ENCODE results near the gene IL17RA.

The IL17RA gene

GRCh38 chr22:17116572-17117330 is 32.0 kb downstream of the IL17RA start:
- Histone ChIP-seq H3K4me3 (ENCODE audit: low read depth in 1 of 2, low read length in 2 of 2) (no peak overlapping the region), H3K27me3 (ENCODE audit: control insufficient read depth in 1 of 2, insufficient read depth in 2 of 2, low read length in 2 of 2) (peaks cover 3 to 21% of the 10 kb centered on the region in 2 donors), H3K9ac (ENCODE audit: low read length) (no peak overlapping the region), H3K4me1 (ENCODE audit: insufficient read depth, low read length) (no peaks in the 10 kb centered on the region), H3K36me3 (ENCODE audit: insufficient read depth, low read length) (no peaks in the 10 kb centered on the region), H3K27ac (ENCODE audit: low read depth, low read length) (no peak overlapping the region), H3K9me3 (ENCODE audit: low read length) (no peaks in the 10 kb centered on the region)

GRCh38 chr22:17117400-17117799 is 32.6 kb downstream of the IL17RA start:
- H3K27me3 ChIP-seq (ENCODE audit: control insufficient read depth in 1 of 2, insufficient read depth in 2 of 2, low read length in 2 of 2) = peaks cover 10 to 27% of the 10 kb centered on the region in 2 donors
- H3K9me3 ChIP-seq (ENCODE audit: low read length) = no peaks in the 10 kb centered on the region
- no peaks in the 10 kb centered on the region for H3K4me1 ChIP-seq (ENCODE audit: insufficient read depth, low read length)
- no peak overlapping the region for H3K9ac ChIP-seq (ENCODE audit: low read length)
- no peak overlapping the region for H3K27ac ChIP-seq (ENCODE audit: low read depth, low read length)
- no peaks in the 10 kb centered on the region for H3K36me3 ChIP-seq (ENCODE audit: insufficient read depth, low read length)
- H3K4me3 ChIP-seq (ENCODE audit: low read depth in 1 of 2, low read length in 2 of 2) = no peak overlapping the region

GRCh38 chr22:17117890-17118289 is 33.1 kb downstream of the IL17RA start:
- no peaks in the 10 kb centered on the region for H3K4me1 ChIP-seq (ENCODE audit: insufficient read depth, low read length)
- H3K27ac ChIP-seq (ENCODE audit: low read depth, low read length) = no peak overlapping the region
- no peak overlapping the region for H3K9ac ChIP-seq (ENCODE audit: low read length)
- peaks cover 12 to 30% of the 10 kb centered on the region in 2 donors for H3K27me3 ChIP-seq (ENCODE audit: control insufficient read depth in 1 of 2, insufficient read depth in 2 of 2, low read length in 2 of 2)
- H3K4me3 ChIP-seq (ENCODE audit: low read depth in 1 of 2, low read length in 2 of 2) = no peak overlapping the region
- no peaks in the 10 kb centered on the region for H3K36me3 ChIP-seq (ENCODE audit: insufficient read depth, low read length)
- H3K9me3 ChIP-seq (ENCODE audit: low read length) = no peaks in the 10 kb centered on the region

GRCh38 chr22:17118342-17118741 is 33.5 kb downstream of the IL17RA start:
- Histone ChIP-seq H3K4me1 (ENCODE audit: insufficient read depth, low read length) (no peaks in the 10 kb centered on the region), H3K9ac (ENCODE audit: low read length) (no peak overlapping the region), H3K27ac (ENCODE audit: low read depth, low read length) (no peak overlapping the region), H3K9me3 (ENCODE audit: low read length) (no peaks in the 10 kb centered on the region), H3K36me3 (ENCODE audit: insufficient read depth, low read length) (no peaks in the 10 kb centered on the region), H3K4me3 (ENCODE audit: low read depth in 1 of 2, low read length in 2 of 2) (no peak overlapping the region), H3K27me3 (ENCODE audit: control insufficient read depth in 1 of 2, insufficient read depth in 2 of 2, low read length in 2 of 2) (peaks cover 12 to 32% of the 10 kb centered on the region in 2 donors)

GRCh38 chr22:17119481-17120202 is 34.8 kb downstream of the IL17RA start:
- Histone ChIP-seq H3K4me3 (ENCODE audit: low read depth in 1 of 2, low read length in 2 of 2) (no peak overlapping the region), H3K4me1 (ENCODE audit: insufficient read depth, low read length) (no peaks in the 10 kb centered on the region), H3K36me3 (ENCODE audit: insufficient read depth, low read length) (no peaks in the 10 kb centered on the region), H3K27ac (ENCODE audit: low read depth, low read length) (no peak overlapping the region), H3K9ac (ENCODE audit: low read length) (no peak overlapping the region), H3K27me3 (ENCODE audit: control insufficient read depth in 1 of 2, insufficient read depth in 2 of 2, low read length in 2 of 2) (peaks cover 12 to 36% of the 10 kb centered on the region in 2 donors), H3K9me3 (ENCODE audit: low read length) (no peaks in the 10 kb centered on the region)

GRCh38 chr22:17120281-17120680 is 35.5 kb downstream of the IL17RA start:
- H3K4me1 ChIP-seq (ENCODE audit: insufficient read depth, low read length) = no peaks in the 10 kb centered on the region
- no peak overlapping the region for H3K9ac ChIP-seq (ENCODE audit: low read length)
- H3K27ac ChIP-seq (ENCODE audit: low read depth, low read length) = no peak overlapping the region
- H3K4me3 ChIP-seq (ENCODE audit: low read depth in 1 of 2, low read length in 2 of 2) = no peak overlapping the region
- H3K36me3 ChIP-seq (ENCODE audit: insufficient read depth, low read length) = no peaks in the 10 kb centered on the region
- no peaks in the 10 kb centered on the region for H3K9me3 ChIP-seq (ENCODE audit: low read length)
- peaks cover 12 to 36% of the 10 kb centered on the region in 2 donors for H3K27me3 ChIP-seq (ENCODE audit: control insufficient read depth in 1 of 2, insufficient read depth in 2 of 2, low read length in 2 of 2)

- Histone ChIP-seq H3K9me3 (ENCODE audit: low read length) (no peaks in the 10 kb centered on the region), H3K4me3 (ENCODE audit: low read depth in 1 of 2, low read length in 2 of 2) (no peak overlapping the region), H3K4me1 (ENCODE audit: insufficient read depth, low read length) (no peaks in the 10 kb centered on the region), H3K36me3 (ENCODE audit: insufficient read depth, low read length) (no peaks in the 10 kb centered on the region), H3K9ac (ENCODE audit: low read length) (no peak overlapping the region), H3K27me3 (ENCODE audit: control insufficient read depth in 1 of 2, insufficient read depth in 2 of 2, low read length in 2 of 2) (peaks cover 12 to 36% of the 10 kb centered on the region in 2 donors), H3K27ac (ENCODE audit: low read depth, low read length) (no peak overlapping the region)
Observed at GRCh38 chr22:17120711-17121232, 36.0 kb downstream of the IL17RA start.

GRCh38 chr22:17121233-17122195 is 36.7 kb downstream of the IL17RA start, which contains the start of gene TMEM121B:
Gene TMEM121B (minus strand): TSS chr22:17121360. CDS start chr22:17121127, 233 bp downstream.
- peaks cover 12 to 36% of the 10 kb centered on the region in 2 donors for H3K27me3 ChIP-seq (ENCODE audit: control insufficient read depth in 1 of 2, insufficient read depth in 2 of 2, low read length in 2 of 2)
- no peak within 1 kb of the TSS for H3K4me3 ChIP-seq (ENCODE audit: low read depth in 1 of 2, low read length in 2 of 2)
- no peak within 1 kb of the TSS for H3K27ac ChIP-seq (ENCODE audit: low read depth, low read length)
- no peaks in the 10 kb centered on the region for H3K36me3 ChIP-seq (ENCODE audit: insufficient read depth, low read length)
- no peak within 1 kb of the TSS for H3K9ac ChIP-seq (ENCODE audit: low read length)
- H3K9me3 ChIP-seq (ENCODE audit: low read length) = no peaks in the 10 kb centered on the region
- H3K4me1 ChIP-seq (ENCODE audit: insufficient read depth, low read length) = no peaks in the 10 kb centered on the region

GRCh38 chr22:17130199-17130598 is 45.4 kb downstream of the IL17RA start:
- Histone ChIP-seq H3K4me3 (ENCODE audit: low read depth in 1 of 2, low read length in 2 of 2) (no peak overlapping the region), H3K9me3 (ENCODE audit: low read length) (no peaks in the 10 kb centered on the region), H3K36me3 (ENCODE audit: insufficient read depth, low read length) (no peaks in the 10 kb centered on the region), H3K27me3 (ENCODE audit: control insufficient read depth in 1 of 2, insufficient read depth in 2 of 2, low read length in 2 of 2) (no peaks in the 10 kb centered on the region), H3K4me1 (ENCODE audit: insufficient read depth, low read length) (no peaks in the 10 kb centered on the region), H3K27ac (ENCODE audit: low read depth, low read length) (no peak overlapping the region), H3K9ac (ENCODE audit: low read length) (no peak overlapping the region)

- Histone ChIP-seq H3K4me3 (ENCODE audit: low read depth in 1 of 2, low read length in 2 of 2) (no peak overlapping the region), H3K9me3 (ENCODE audit: low read length) (no peaks in the 10 kb centered on the region), H3K27me3 (ENCODE audit: control insufficient read depth in 1 of 2, insufficient read depth in 2 of 2, low read length in 2 of 2) (no peaks in the 10 kb centered on the region), H3K9ac (ENCODE audit: low read length) (no peak overlapping the region), H3K4me1 (ENCODE audit: insufficient read depth, low read length) (no peaks in the 10 kb centered on the region), H3K27ac (ENCODE audit: low read depth, low read length) (no peak overlapping the region), H3K36me3 (ENCODE audit: insufficient read depth, low read length) (no peaks in the 10 kb centered on the region)
Observed at GRCh38 chr22:17131686-17132085, 46.9 kb downstream of the IL17RA start.

GRCh38 chr22:17132112-17132511 is 47.3 kb downstream of the IL17RA start:
- H3K27ac ChIP-seq (ENCODE audit: low read depth, low read length) = no peak overlapping the region
- no peaks in the 10 kb centered on the region for H3K4me1 ChIP-seq (ENCODE audit: insufficient read depth, low read length)
- H3K36me3 ChIP-seq (ENCODE audit: insufficient read depth, low read length) = no peaks in the 10 kb centered on the region
- no peak overlapping the region for H3K4me3 ChIP-seq (ENCODE audit: low read depth in 1 of 2, low read length in 2 of 2)
- no peaks in the 10 kb centered on the region for H3K9me3 ChIP-seq (ENCODE audit: low read length)
- H3K27me3 ChIP-seq (ENCODE audit: control insufficient read depth in 1 of 2, insufficient read depth in 2 of 2, low read length in 2 of 2) = no peaks in the 10 kb centered on the region
- no peak overlapping the region for H3K9ac ChIP-seq (ENCODE audit: low read length)
